Activated B cell treated with CpG ODN at 0.5 μM for 24 hours (primary cell): ENCODE results near the gene HADHB. TPM values are rescaled to one million over a fixed set of nuclear protein-coding genes. Genes with fewer than 3 reads are reported as not detected.

Experiments used
- ATAC-seq: fragments of 200-7000 bp; cut with Tn5 transposase; one replicate; pipeline ENCODE4 v1.10.0; 2021; ENCODE audit warnings: low read depth, mild to moderate bottlenecking, moderate library complexity
- CTCF ChIA-PET: fragments of 350-600 bp; sonication (Branson Sonifier 250); formaldehyde crosslinking; loops from one replicate; lab custom pipeline; 2021; ENCODE audit warnings: antibody characterized with exemption; lab: Charles Lee
- POLR2A ChIA-PET: fragments of 350-600 bp; sonication (Branson Sonifier 250); formaldehyde crosslinking; loops from one replicate; lab custom pipeline; 2021; ENCODE audit warnings: antibody characterized with exemption; lab: Charles Lee
- DNase-seq: peaks from one replicate; pipeline ENCODE4 v3.0.0; 2022
- H3K27ac Mint-ChIP-seq: one replicate; pipeline ENCODE4 v1.8.0; 2020; ENCODE audit warnings: mixed read lengths
- H3K27me3 Mint-ChIP-seq: one replicate; pipeline ENCODE4 v1.8.0; 2021; ENCODE audit warnings: mixed read lengths
- H3K36me3 Mint-ChIP-seq: one replicate; pipeline ENCODE4 v1.8.0; 2021; ENCODE audit warnings: low read depth, mixed read lengths
- H3K4me1 Mint-ChIP-seq: one replicate; pipeline ENCODE4 v1.8.0; 2021; ENCODE audit warnings: mixed read lengths
- H3K4me3 Mint-ChIP-seq: one replicate; pipeline ENCODE4 v1.8.0; 2020; ENCODE audit warnings: mild to moderate bottlenecking, mixed read lengths
- H3K9me3 Mint-ChIP-seq: one replicate; pipeline ENCODE4 v1.8.0; 2020; ENCODE audit warnings: mixed read lengths
- intact Hi-C: fragments of 100-400 bp; cut with micrococcal nuclease; formaldehyde crosslinking; loops from one replicate; pipeline ENCODE4 v1.15.1; 2024
- total RNA-seq: library from RNA; stranded (reverse); gene quantifications from 2 replicates; pipeline ENCODE4 v1.2.3, GENCODE V29; 2022
- TF ChIP-seq, protein P1 (sequence below): fragments of 200-600 bp; IDR thresholded peaks from one replicate; pipeline ENCODE4 v1.8.0; 2022; ENCODE audit warnings: antibody characterized with exemption, mild to moderate bottlenecking

Gene HADHB
- total RNA-seq, 1 donor from 2014 or later = 65.6 TPM

DNA sequence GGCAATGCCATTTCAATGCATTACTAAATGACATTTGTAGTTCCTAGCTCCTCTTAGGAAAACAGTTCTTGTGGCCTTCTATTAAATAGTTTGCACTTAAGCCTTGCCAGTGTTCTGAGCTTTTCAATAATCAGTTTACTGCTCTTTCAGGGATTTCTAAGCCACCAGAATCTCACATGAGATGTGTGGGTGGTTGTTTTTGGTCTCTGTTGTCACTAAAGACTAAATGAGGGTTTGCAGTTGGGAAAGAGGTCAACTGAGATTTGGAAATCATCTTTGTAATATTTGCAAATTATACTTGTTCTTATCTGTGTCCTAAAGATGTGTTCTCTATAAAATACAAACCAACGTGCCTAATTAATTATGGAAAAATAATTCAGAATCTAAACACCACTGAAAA, 45.3 kb downstream of the HADHB start:
- Mint-ChIP-seq H3K27ac (no peak overlapping the region), H3K4me1 (no peaks in the 10 kb centered on the region), H3K36me3 (peaks cover 38% of the 10 kb centered on the region), H3K9me3 (no peaks in the 10 kb centered on the region), H3K27me3 (no peaks in the 10 kb centered on the region), H3K4me3 (no peak overlapping the region)
- DNase-seq (no peak), ATAC-seq (no peak)
- POLR2A ChIA-PET = no interaction called here
- TF ChIP-seq, protein P1, sequence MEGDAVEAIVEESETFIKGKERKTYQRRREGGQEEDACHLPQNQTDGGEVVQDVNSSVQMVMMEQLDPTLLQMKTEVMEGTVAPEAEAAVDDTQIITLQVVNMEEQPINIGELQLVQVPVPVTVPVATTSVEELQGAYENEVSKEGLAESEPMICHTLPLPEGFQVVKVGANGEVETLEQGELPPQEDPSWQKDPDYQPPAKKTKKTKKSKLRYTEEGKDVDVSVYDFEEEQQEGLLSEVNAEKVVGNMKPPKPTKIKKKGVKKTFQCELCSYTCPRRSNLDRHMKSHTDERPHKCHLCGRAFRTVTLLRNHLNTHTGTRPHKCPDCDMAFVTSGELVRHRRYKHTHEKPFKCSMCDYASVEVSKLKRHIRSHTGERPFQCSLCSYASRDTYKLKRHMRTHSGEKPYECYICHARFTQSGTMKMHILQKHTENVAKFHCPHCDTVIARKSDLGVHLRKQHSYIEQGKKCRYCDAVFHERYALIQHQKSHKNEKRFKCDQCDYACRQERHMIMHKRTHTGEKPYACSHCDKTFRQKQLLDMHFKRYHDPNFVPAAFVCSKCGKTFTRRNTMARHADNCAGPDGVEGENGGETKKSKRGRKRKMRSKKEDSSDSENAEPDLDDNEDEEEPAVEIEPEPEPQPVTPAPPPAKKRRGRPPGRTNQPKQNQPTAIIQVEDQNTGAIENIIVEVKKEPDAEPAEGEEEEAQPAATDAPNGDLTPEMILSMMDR = no peak
- intact Hi-C loops = no loop called here
- CTCF ChIA-PET = no interaction called here

DNA sequence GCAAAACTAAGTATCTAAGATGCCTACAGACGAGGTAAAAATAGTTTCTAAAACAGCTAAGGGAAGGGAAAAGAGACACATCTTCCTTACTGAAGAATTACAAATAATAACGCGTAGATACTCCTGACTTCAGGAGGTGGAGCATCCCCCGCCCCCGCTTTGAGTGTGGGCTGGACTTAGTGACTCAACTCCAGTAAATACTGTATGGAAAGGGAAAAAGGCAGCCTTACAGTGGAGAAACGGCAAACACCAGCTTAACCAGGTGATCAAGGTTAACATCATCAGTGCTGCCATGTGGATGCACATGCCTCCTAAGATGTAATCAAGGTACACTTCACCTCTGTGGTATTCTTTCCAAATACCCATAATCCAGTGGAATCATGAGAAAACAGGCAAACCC, 47.9 kb downstream of the HADHB start:
- TF ChIP-seq, protein P1 = no peak
- no peak overlapping the region for H3K4me3 Mint-ChIP-seq
- ChIA-PET CTCF (no interaction called here), POLR2A (interaction anchor here (0.9 kb wide), 1 partner anchor 22 kb away, joined by 7 read pairs; no protein-coding TSS in a partner anchor)
- H3K9me3 Mint-ChIP-seq = peaks cover 3% of the 10 kb centered on the region
- ATAC-seq (no peak), DNase-seq (no peak)
- H3K27me3 Mint-ChIP-seq = no peaks in the 10 kb centered on the region
- peaks cover 20% of the 10 kb centered on the region for H3K36me3 Mint-ChIP-seq
- H3K4me1 Mint-ChIP-seq = no peaks in the 10 kb centered on the region
- intact Hi-C loops = no loop called here
- no peak overlapping the region for H3K27ac Mint-ChIP-seq

DNA sequence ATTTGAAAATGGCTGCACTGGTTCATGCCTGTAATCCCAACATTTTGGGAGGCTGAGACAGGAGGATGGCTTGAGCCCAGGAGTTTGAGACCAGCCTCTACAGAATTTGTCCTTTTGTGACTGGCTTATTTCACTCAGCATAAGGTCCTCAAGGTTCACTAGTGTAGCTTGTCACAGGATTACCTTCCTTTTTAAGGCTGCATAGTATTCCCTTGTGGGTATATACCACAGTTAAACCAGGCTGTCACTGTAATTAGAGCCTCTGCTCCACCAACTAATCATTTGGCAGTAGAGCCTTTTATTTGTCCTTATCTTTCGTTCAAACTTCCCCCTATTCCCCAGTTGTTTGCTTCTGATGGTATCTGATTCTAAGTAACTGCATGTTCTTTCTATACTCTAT, 50.8 kb downstream of the HADHB start:
- H3K4me3 Mint-ChIP-seq = no peak overlapping the region
- POLR2A ChIA-PET = no interaction called here
- TF ChIP-seq, protein P1 = no peak
- H3K27ac Mint-ChIP-seq = no peak overlapping the region
- intact Hi-C loops = no loop called here
- no peaks in the 10 kb centered on the region for H3K4me1 Mint-ChIP-seq
- peaks cover 2% of the 10 kb centered on the region for H3K36me3 Mint-ChIP-seq
- ATAC-seq (no peak), DNase-seq (no peak)
- H3K27me3 Mint-ChIP-seq = no peaks in the 10 kb centered on the region
- H3K9me3 Mint-ChIP-seq = peaks cover 3% of the 10 kb centered on the region
- CTCF ChIA-PET = no interaction called here

DNA sequence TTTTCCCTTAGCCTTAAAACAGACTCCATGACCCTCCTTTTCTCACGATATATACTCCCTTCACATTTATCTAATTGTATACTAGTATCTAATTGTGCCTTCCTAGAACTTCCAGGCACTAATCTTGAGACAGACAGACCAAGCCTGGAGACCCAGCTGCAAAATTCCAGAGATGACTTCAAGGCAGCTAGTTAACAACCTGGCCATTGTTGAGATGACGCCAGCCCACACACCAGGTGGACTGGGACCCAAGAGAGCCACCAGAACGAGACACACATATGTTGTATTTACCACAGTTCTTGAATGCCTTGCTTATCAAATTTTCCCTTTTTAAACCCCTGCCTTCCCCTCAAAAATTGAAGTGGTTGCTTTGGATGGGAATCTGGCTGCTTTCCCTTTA, 52.3 kb downstream of the HADHB start:
- ATAC-seq (no peak), DNase-seq (no peak)
- Mint-ChIP-seq H3K27me3 (no peaks in the 10 kb centered on the region), H3K4me3 (no peak overlapping the region), H3K36me3 (no peaks in the 10 kb centered on the region), H3K9me3 (peaks cover 3% of the 10 kb centered on the region), H3K27ac (no peak overlapping the region), H3K4me1 (no peaks in the 10 kb centered on the region)
- CTCF ChIA-PET = interaction anchor here (1.0 kb wide), 1 partner anchor 346 kb away, joined by 3 read pairs; no protein-coding TSS in a partner anchor
- POLR2A ChIA-PET = interaction anchor here (0.6 to 0.7 kb wide), 2 partner anchors 37 to 38 kb away, joined by 3 read pairs; no protein-coding TSS in a partner anchor
- TF ChIP-seq, protein P1 = no peak
- intact Hi-C loops = no loop called here

DNA sequence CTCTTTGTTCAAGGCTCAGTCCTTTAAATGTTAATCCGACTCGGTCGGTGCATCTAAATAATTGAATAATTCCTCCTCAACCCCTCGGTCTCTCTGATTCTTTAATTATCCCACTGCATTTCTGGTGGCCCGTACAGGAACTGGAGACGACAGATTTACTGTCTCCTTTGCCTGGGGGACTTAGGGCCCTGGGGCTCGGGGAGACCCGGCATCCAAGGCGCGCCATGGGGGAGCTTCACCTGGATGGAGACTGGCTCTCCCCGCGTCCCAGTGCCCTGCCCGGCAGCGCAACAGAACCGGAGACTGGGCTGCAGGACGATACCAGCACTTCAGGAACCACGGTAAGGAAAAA, 53.5 kb downstream of the HADHB start:
- DNase-seq = no peak
- no peak overlapping the region for H3K27ac Mint-ChIP-seq
- H3K4me3 Mint-ChIP-seq = no peak overlapping the region
- ChIA-PET POLR2A (interaction anchor here (0.6 to 3.1 kb wide), 6 partner anchors 29 to 419 kb away, joined by 3 to 43 read pairs (median 8); partner anchors contain the start of genes ASXL2, HADHA, HADHB and SELENOI), CTCF (interaction anchor here (1.3 kb wide), 1 partner anchor 307 kb away, joined by 3 read pairs; no protein-coding TSS in a partner anchor)
- H3K4me1 Mint-ChIP-seq = no peaks in the 10 kb centered on the region
- TF ChIP-seq, protein P1 = no peak
- no peaks in the 10 kb centered on the region for H3K27me3 Mint-ChIP-seq
- ATAC-seq = no peak
- no peaks in the 10 kb centered on the region for H3K36me3 Mint-ChIP-seq
- H3K9me3 Mint-ChIP-seq = peaks cover 3% of the 10 kb centered on the region
- intact Hi-C loops = no loop called here
